RPMI8226 (cell line): Measurements from ENCODE around the gene GPR89B.
"Not testable (repeated sequence)": the region's sequence is repeated elsewhere in the genome, so short reads cannot be mapped to it uniquely, and the experiment has no call there.

Source experiments
- DNase-seq: peaks from one replicate; pipeline ENCODE4 v3.0.0-alpha.2; 2015

GPR89B gene

DNA sequence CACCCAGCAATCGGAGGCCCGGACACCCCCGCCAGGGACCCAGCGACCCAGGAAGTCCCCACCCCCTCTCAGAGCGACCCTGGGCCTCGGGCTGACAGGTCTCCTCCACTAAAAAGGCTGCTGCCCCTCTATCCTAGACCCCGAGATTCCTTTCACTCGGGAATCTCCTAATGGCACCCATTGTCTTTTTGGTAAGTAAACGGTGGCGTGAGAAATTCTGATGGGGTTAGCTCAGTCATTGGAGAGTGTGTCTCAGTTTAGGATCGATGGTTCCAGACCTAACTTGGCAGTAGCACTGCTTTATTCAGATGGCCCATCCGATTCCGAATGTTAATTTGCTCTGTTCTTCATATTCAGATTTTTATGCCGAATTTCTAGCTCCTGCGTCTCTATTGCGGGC is 104.9 kb downstream of the GPR89B start:
- not testable (repeated sequence) for DNase-seq

DNA sequence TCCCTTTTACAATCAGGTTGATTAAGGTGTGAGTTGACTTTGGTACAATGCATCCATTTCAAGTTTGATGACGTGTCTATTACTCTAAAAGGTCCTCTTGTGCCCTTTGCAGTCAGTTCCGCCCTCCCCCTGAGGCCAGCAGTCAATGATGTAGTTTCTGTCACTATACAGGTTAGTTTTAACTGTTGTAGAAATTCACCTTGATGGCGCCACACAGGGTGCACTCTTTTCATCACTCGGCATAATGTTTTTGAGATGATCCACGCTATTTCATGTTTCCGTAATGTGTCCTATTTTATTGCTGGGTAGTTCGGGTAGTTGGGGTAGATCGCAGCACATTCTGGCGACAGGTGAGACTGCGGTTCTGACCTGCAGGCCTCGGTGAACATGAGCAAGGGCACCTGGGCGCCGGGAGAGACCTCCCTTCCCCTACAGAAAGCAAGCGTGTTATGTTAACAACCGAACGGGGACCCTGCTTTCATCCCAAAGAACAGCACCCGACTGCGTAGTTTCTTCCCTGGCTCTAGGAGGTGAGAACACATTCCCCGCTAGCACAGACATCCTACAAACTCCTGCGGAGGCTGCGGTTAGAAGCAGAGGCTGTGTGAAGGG is 109.7 kb downstream of the GPR89B start:
- not testable (repeated sequence) for DNase-seq

DNA sequence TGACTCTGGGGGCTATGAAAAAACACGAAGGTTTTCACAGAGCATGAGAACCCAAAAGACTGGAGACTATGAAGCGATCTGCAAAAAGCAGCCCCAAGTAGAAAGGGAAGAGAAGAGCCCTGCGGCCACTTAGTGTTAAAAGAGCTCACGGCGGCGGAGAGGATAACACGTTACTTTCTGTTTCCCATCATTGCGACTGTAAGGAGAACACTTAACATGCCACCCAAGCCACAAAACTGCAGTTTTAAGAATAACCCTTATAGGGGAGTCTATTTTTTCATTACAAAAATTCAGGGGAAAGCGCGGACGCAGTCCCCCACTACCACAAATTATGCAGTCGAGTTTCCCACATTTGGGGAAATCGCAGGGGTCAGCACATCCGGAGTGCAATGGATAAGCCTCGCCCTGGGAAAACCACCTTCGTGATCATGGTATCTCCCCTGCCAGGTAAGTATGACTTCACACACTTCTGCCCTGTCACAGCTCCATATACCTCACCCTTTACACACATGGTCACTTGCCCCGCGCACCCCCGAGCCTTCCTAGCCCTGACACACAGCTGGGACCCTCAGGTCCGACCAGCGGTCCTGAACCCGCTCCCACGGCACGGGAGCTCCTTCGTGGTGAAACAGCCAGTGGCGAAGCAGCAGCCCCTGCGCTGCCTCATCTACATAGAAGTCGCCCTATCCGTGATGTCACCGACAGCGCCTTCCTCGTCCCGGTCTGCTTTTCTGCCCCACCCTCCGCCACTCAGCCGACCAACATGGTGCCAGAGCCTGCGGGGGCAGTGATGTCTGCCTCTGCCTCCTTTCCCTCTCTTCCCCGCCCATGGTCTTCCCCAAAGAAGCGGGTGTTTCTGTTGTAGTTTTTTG is 110.5 kb downstream of the GPR89B start:
- peak; percentile 92 for DNase-seq
